Left cardiac atrium (tissue), 4 donors: ENCODE results near the gene ZDHHC4. TPM values are rescaled to one million over a fixed set of nuclear protein-coding genes. Genes with fewer than 3 reads are reported as not detected.
A peak's percentile ranks its signal among the peaks of the same experiment; 100 is the strongest.
"Not testable (repeated sequence)": the region's sequence is repeated elsewhere in the genome, so short reads cannot be mapped to it uniquely, and the experiment has no call there.

Experiments used
- ATAC-seq, 2 donors: fragments of 200-7000 bp; cut with Tn5 transposase; one replicate each; pipeline ENCODE4 v1.9.1; 2020; ENCODE audit warnings: mild to moderate bottlenecking in 2 of 2, moderate library complexity in 2 of 2
- DNase-seq: peaks from one replicate; pipeline ENCODE4 v3.0.0-alpha.2; 2020
- intact Hi-C, 2 donors: fragments of 100-400 bp; cut with DNase I; formaldehyde crosslinking; loops; one replicate each; pipeline versions ENCODE4 v1.14.1 to v1.15.1; 2022 to 2023
- total RNA-seq, 2 donors: library from RNA; stranded (reverse); fragmentation: NEBNext Ultra II Directional; extraction: Animal tissue kit (Norgen Biotek cat#: 25700); gene quantifications; one replicate each; pipeline ENCODE4 v1.2.1, GENCODE V29; 2021
- donor health status: DM: no; HTN: yes; CAD: no.
- donor health status: DM: no; HTN: yes; CAD: no; lungs with severe emphysema.
- donor health status: DM: yes; HTN: yes; CAD: no.
- donor health status: Dilated cardiomyopathy.

The ZDHHC4 gene
- total RNA-seq, 2 donors from 2014 or later, result 36.5 to 43.0 TPM

DNA sequence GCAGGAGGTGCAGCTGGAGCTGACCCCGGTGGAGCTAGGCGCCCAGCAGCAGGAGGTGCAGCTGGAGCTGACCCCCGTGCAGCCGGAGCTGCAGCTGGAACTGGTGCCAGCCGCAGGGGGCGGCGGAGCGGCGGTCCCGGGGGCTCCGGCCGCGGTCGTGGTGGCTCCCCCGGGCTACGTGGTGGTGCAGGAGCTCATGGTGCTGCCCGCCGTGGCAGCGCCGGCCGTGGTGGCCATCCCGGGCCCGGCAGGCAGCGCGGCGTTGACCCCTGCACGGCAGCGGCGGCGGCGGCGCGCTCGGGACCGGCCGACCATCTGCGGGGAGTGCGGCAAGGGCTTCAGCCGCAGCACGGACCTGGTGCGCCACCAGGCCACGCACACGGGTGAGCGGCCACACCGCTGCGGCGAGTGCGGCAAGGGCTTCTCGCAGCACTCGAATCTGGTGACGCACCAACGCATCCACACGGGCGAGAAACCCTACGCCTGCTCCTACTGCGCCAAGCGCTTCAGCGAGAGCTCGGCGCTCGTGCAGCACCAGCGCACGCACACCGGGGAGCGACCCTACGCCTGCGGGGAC, 45.0 kb downstream of the ZDHHC4 start:
- DNase-seq (no peak), ATAC-seq (no peak)
- intact Hi-C loops, result no loop called here

DNA sequence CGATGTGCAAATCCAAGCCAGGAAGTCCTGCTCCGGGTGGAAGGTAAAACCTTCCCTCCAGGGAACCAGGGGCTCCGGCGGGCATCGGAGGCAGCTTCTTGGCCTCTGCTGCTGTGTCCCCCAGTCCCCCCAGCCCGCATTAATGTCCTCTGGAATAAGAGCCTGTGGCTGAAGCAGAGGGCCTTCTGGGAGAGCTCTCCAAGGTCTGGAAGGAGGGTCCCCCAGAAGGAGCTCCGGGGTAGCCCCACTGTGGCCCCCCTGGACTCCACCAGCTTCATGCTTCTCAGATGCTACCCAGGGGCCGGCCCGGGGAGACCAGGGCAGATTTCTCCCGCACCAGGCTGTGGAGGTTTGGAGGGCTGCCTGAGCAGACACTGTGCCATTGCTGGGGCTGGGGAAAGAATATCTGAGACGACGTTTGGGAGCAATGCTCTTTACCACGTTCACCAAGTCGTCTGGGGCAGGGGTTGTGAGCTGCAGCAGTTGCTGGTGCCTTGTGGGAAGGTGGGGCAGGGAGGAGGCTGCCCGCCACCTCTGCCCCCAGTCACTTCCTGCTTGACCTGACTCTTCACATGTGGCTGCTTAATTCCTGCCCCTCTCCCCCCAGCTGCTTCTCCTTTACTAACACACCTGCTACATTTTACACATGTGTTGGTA, 46.5 kb downstream of the ZDHHC4 start:
- no peak for ATAC-seq
- intact Hi-C loops, result no loop called here
- no peak for DNase-seq

DNA sequence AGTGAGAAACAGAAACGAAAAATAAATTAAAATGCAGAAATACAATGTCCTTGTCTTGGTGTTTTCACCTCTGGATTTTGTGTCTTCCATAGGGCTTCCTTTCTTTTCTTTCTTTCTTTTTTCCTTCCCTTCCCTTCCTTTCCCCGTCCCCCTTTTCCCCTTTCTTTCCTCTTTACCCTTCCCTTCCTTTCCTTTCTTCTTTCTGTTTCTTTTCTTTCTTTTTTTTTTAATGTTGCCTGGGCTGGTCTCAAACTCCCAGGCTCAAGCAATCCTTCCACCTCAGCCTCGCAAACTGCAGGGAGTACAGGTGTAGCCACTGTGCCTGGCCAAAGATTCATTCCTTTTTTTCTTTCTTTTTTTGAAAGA, 47.0 kb downstream of the ZDHHC4 start:
- no peak for ATAC-seq
- DNase-seq, result no peak
- intact Hi-C loops, result no loop called here

DNA sequence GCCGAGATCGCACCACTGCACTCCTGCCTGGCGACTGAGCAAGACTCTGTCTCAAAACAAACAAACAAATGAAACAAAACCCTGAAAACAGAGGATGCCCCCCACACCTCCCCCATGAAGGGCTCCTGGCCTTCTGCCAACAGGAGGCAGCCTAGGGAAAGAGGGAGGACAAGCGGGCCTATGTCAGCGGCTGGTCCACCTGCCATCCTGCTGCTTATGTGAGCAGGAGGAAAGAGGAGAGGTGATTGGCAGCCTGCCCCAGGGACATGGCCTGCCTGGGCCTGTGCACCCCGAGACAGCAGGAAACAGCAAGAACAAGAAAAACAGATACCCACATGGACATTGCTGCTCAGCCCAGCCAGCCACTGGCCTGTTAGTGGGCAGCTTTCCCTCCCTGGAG, 50.8 kb downstream of the ZDHHC4 start:
- DNase-seq (no peak), ATAC-seq (no peak)
- intact Hi-C loops, result no loop called here

DNA sequence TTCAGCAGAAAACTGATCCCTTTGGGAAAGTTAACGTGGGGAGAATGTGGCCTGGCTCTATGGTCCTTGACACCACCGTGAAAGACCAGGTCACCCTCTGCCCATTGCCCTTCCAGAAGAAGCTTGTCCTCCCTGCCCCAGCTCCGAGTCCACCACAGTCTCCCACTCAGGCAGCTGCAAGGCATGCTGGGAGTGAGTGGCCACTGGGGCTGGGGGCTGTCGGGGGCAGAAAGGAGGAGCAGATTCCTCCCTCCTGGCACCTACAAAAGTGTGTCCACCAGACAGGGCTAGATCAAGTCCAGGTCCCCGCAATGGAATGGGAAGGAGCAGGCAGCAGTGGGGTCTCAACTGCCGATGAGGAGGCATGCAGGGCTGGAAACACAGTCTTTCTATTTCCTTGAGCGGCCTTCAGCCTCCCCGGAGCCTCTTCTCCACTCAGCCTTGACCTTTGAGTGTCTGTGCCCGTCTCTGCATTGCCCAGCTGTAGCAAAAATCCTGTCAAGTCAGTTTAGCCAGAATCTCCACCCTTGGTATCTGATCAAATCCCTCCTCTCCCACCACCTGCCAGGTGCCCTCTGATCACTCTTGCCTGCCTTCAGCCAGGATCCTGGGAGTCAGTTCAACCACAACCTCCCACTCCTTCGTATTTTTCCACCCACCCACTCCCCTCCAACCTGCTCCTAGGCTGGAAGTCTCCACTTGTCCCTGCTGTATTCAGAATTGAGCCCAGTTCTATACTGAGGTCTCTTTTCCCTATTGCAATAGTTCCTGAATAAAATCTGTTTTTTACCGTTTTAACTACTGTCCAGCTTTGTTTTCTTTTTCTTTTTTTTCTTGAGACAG, 53.0 kb downstream of the ZDHHC4 start:
- ATAC-seq (no peak), DNase-seq (no peak)
- intact Hi-C loops, result no loop called here

DNA sequence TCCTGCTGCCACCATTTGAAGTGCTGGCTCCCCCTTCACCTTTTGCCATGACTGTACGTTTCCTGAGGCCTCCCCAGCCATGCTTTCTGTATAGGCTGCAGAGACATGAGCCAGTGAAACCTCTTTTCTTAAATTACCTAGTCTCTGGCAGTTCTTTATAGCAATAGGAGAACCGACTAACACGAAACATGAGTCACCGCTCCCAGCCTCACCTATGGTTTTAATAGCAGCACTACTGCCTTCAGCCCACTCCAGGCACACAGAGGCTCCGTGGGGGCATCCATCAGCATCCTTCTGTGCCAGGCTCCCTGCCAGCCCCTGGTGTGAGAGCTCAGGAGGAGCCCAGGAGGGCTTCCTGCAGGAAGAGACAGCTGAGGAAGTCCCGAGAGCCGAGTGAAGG, 54.4 kb downstream of the ZDHHC4 start:
- DNase-seq (no peak), ATAC-seq (no peak)
- intact Hi-C loops, result no loop called here

DNA sequence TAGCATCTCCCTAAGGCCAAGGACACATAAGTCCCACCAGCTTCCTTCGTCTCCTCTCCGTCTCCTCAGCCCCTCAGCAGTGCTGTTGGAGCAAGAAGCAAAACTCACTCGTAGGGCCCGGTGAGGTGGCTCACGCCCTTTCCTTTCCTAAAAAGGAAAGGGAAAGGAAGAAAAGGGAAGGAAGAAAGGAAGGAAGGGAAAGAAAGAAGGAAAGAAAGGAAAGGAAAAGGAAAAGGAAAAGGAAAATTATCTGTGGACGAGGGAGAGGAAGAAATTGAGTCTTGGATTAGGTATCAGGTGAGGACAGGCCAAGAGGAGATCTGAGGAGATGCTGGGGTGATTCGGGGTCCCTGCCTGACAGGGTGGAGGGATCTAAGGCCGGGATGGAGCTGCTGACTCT, 56.8 kb downstream of the ZDHHC4 start:
- no peak for ATAC-seq
- no peak for DNase-seq
- intact Hi-C loops, result no loop called here

DNA sequence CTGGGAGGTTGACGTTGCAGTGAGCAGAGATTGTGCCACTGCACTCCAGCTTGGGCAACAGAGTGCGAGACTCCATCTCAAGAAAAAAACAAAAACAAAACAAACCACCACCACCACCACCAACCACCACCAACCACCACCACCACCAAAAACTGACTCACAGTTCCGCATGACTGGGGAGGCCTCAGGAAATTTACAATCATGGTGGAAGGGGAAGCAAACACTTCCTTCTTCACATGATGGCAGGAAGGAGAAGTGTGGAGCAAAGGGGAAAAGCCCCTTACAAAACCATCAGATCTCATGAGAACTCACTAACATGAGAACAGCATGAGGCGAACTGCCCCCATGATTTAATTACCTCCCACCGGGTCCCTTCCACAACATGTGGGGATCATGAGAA, 57.7 kb downstream of the ZDHHC4 start:
- intact Hi-C loops, DNase-seq, ATAC-seq: not testable (repeated sequence)

DNA sequence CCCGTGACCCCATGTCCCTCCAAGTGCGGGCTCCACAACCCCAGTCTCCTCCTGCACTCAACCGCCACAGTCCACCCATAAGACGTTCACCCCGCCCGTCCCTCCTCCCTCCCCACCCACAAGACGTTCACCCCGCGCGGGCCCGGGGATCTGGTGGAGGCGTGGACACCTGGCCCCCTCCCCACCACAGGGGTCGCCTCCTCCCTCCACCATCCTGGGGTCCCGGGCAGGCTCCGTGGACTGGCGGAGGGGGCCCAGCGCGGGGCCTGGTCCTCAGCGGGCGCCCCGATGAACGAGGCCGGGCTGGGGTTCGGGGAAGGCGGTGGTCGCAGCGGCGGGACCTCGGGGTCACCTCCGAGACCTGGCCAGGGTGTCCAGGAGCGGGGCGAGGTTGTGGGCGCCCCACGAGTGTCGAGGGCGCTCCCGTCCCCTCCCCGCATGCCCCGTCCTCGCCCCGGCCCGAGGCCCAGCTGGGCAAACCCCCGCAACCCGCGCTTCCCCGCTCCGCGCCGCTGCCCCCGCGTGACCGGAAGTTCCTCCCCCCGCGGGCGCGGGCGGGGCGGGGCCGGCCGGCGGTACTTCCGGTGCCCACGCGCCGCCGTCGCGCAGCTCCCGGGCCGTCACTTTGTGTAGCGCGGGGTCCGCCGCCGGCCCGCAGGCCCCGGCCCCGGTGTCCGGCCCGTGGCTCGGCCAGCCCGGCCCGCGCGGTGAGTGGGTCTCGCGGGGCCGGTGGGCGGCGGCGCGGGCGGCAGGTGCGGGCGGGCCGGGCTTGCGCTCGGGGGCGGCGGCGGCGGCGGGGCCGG, 59.7 kb downstream of the ZDHHC4 start, which contains the start of gene ZNF316:
ZNF316 (plus strand) TSS at position 578 of the 803 bp plus-strand sequence. CDS start 5,092 bp downstream, outside the sequence.
- intact Hi-C loops, result no loop called here
- DNase-seq, result peak; percentile 71
- peak; percentile 83 to 93 for ATAC-seq

DNA sequence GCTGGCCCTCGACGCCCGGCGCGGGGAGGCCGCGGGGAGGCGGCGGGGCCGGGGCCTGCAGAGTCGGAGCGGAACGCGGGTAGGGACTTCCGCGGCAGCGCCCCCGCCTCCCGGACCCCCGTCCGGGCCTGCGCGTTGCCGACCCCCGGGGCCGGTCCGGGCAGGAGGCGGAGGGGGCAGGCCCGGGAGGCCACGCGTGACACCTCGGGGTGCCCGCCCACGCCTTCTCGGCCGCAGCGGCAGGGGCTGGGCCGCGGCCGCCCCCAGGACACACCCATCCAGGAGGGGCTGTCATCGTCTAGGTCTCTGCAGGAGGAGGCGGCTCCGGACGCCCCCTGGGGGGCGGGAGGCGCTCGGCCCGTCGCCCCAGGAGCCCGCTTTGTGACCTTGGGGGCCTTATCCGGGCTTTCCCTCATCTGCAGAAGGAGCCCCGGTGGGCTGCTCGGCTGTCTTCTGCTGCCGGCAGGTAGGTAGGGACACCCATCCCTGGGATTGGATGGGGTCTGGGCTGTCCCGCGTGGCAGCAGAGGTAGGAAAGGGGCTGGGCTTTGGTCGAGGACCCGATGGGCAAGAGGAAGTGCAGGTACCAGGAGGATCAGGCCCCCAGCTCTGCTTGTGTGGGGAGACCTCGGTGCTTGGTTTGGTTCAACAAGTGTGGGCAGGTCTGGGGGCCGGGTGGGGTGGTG, 60.4 kb downstream of the ZDHHC4 start:
- DNase-seq, result no peak
- ATAC-seq, result peak; percentile 34 to 38
- intact Hi-C loops, result loop anchor here in 1 of 2 donors (2.0 kb wide), 1 partner anchor 67 kb away; no protein-coding TSS in a partner anchor

Other genes with a start within 250 kb of the ZDHHC4 start
- 10 to 100 TPM; 16.6 to 16.7 TPM for gene FAM220A, start 228.5 kb upstream of the ZDHHC4 start, total RNA-seq
- 100 to 1,000 TPM; 135 to 169 TPM for gene RAC1, start 202.9 kb upstream of the ZDHHC4 start, total RNA-seq
- 10 to 100 TPM in 1 of 2 donors, 1 to 10 TPM in 1; 8.6 to 11.9 TPM for gene DAGLB, start 129.5 kb upstream of the ZDHHC4 start, total RNA-seq
- 100 to 1,000 TPM in 1 of 2 donors, 10 to 100 TPM in 1; 90.8 to 122 TPM for gene KDELR2, start 93.3 kb upstream of the ZDHHC4 start, total RNA-seq
- gene GRID2IP, start 26.0 kb upstream of the ZDHHC4 start, total RNA-seq, result under 1 TPM in 1 of 2 donors, not detected in 1; 0.08 TPM
- gene INTS15, start 12.6 kb downstream of the ZDHHC4 start, total RNA-seq, result 10 to 100 TPM; 15.1 to 17.8 TPM
- 10 to 100 TPM; 12.6 to 12.8 TPM for gene ZNF853, start 38.2 kb downstream of the ZDHHC4 start, total RNA-seq
- 10 to 100 TPM; 16.7 to 18.3 TPM for gene ZNF316, start 59.9 kb downstream of the ZDHHC4 start, total RNA-seq
- 10 to 100 TPM; 13.6 to 25.5 TPM for gene ZNF12, start 129.5 kb downstream of the ZDHHC4 start, total RNA-seq
- not detected for gene RSPH10B2, start 176.6 kb downstream of the ZDHHC4 start, total RNA-seq
- 10 to 100 TPM; 27.2 to 41.2 TPM for gene CCZ1B, start 248.8 kb downstream of the ZDHHC4 start, total RNA-seq